ENCODE results near the gene DPP7. TPM values are rescaled to one million over a fixed set of nuclear protein-coding genes. Genes with fewer than 3 reads are reported as not detected.
A peak's percentile ranks its signal among the peaks of the same experiment; 100 is the strongest.
"Not testable (repeated sequence)": the region's sequence is repeated elsewhere in the genome, so short reads cannot be mapped to it uniquely, and the experiment has no call there.

Gene DPP7
- total RNA-seq, 1 donor from 2014 or later, result 86.7 TPM

DNA sequence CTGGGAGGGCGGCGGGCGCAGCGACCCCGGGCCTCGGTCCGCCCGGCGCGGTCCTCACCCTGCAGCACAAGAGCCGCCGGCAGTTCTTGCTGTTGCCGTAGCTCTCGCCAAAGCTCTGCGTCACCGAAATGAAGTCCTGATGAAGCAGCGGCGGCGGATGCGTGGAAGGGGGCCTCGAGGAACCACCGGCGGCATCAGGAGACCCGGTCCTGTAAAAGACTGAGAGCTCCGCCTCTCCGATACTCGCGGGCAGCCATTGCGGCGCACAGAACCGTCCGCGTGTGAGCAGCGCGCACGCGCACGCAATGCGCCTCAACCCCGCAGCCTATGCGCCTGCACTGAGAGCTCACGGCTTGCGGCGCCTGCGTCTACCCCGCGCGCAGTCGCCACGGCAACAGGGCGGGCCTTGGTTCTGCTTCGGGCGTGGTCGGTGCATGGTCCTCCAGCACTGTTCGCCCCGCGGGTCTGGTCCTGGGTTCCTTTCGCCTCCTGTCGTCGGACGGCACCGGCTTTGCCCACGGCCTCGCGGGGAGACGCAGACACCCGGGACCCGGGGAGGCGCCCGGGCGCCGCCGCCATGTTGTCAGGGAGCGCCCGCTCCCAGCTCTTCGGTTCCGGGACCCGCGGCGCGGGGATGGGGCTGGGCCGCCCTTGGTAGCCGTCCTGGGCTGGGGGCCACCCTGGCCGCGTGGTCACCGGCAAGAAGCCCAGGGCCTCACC is 15.1 kb upstream of the DPP7 start:
- no peaks in the 10 kb centered on the region for H3K9me3 Mint-ChIP-seq
- TF ChIP-seq, protein P1, sequence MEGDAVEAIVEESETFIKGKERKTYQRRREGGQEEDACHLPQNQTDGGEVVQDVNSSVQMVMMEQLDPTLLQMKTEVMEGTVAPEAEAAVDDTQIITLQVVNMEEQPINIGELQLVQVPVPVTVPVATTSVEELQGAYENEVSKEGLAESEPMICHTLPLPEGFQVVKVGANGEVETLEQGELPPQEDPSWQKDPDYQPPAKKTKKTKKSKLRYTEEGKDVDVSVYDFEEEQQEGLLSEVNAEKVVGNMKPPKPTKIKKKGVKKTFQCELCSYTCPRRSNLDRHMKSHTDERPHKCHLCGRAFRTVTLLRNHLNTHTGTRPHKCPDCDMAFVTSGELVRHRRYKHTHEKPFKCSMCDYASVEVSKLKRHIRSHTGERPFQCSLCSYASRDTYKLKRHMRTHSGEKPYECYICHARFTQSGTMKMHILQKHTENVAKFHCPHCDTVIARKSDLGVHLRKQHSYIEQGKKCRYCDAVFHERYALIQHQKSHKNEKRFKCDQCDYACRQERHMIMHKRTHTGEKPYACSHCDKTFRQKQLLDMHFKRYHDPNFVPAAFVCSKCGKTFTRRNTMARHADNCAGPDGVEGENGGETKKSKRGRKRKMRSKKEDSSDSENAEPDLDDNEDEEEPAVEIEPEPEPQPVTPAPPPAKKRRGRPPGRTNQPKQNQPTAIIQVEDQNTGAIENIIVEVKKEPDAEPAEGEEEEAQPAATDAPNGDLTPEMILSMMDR (conservative IDR thresholded peaks at IDR 0.05), result no peak
- peak overlapping the region; percentile 91 for H3K4me3 Mint-ChIP-seq
- no peaks in the 10 kb centered on the region for H3K36me3 Mint-ChIP-seq
- H3K27me3 Mint-ChIP-seq, result peaks cover 18% of the 10 kb centered on the region
- peaks cover 21% of the 10 kb centered on the region for H3K4me1 Mint-ChIP-seq (ENCODE audit: unreplicated experiment)
- peak; percentile 95 for DNase-seq (ENCODE audit: extremely low spot score, unreplicated experiment)
- H3K27ac Mint-ChIP-seq, result peak overlapping the region; percentile 63

DNA sequence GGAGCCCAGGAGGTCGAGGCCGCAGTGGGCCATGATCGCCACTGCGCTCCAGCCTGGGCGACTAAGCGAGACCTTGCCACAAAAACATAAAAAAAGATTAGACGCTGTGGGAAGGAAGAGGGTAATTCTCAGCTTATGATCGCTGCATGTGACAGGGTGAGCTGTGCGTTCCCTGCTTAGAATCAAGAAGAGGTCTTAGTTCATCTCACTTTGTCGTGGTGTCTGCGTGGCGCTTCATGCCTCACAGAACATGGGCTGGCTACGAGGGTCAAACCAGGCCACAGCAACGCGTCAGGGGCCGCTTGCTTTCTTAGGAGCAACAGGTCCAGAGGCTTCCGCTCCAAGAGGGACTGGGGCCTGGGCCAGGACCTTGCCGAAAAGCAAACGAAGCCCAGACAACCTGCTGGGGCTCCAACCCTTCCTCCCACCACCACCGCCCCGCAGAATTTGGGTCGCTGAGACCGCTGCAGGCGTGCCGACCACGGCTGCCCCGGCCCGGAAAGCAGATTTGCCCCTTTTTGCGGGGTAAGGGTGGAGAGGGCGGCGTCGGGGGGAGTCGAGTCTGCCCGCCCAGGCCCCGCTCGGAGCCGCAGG is 14.4 kb upstream of the DPP7 start:
- Mint-ChIP-seq H3K9me3 (no peaks in the 10 kb centered on the region), H3K27ac (peak overlapping the region; percentile 86), H3K27me3 (peaks cover 13% of the 10 kb centered on the region), H3K36me3 (no peaks in the 10 kb centered on the region), H3K4me1 (ENCODE audit: unreplicated experiment) (peaks cover 21% of the 10 kb centered on the region), H3K4me3 (peak overlapping the region; percentile 91)
- TF ChIP-seq, protein P1 (conservative IDR thresholded peaks at IDR 0.05), result no peak
- DNase-seq (ENCODE audit: extremely low spot score, unreplicated experiment), result no peak

GRCh38 chr9:137128158-137128861 is 13.8 kb upstream of the DPP7 start:
- Mint-ChIP-seq H3K4me3 (peak overlapping the region; percentile 91), H3K9me3 (no peaks in the 10 kb centered on the region), H3K4me1 (ENCODE audit: unreplicated experiment) (peaks cover 21% of the 10 kb centered on the region), H3K36me3 (no peaks in the 10 kb centered on the region), H3K27me3 (peaks cover 12% of the 10 kb centered on the region), H3K27ac (peak overlapping the region; percentile 86)
- no peak for DNase-seq (ENCODE audit: extremely low spot score, unreplicated experiment)
- TF ChIP-seq, protein P1 (conservative IDR thresholded peaks at IDR 0.05), result no peak

- DNase-seq (ENCODE audit: extremely low spot score, unreplicated experiment), result no peak
- Mint-ChIP-seq H3K9me3 (no peaks in the 10 kb centered on the region), H3K4me1 (ENCODE audit: unreplicated experiment) (peaks cover 22% of the 10 kb centered on the region), H3K4me3 (peak overlapping the region; percentile 91), H3K36me3 (no peaks in the 10 kb centered on the region), H3K27me3 (peaks cover 4% of the 10 kb centered on the region), H3K27ac (peak overlapping the region; percentile 86)
- TF ChIP-seq, protein P1 (conservative IDR thresholded peaks at IDR 0.05), result no peak
These were observed 13.0 kb upstream of the DPP7 start for GRCh38 chr9:137127301-137128157.

- Mint-ChIP-seq H3K27me3 (peaks cover 2% of the 10 kb centered on the region), H3K36me3 (no peaks in the 10 kb centered on the region), H3K4me1 (ENCODE audit: unreplicated experiment) (peaks cover 30% of the 10 kb centered on the region), H3K27ac (no peak overlapping the region), H3K4me3 (peak overlapping the region; percentile 91), H3K9me3 (no peaks in the 10 kb centered on the region)
- no peak for DNase-seq (ENCODE audit: extremely low spot score, unreplicated experiment)
- TF ChIP-seq, protein P1 (conservative IDR thresholded peaks at IDR 0.05), result no peak
These were observed 12.3 kb upstream of the DPP7 start for GRCh38 chr9:137126786-137127185.

- not testable (repeated sequence) for H3K4me3 Mint-ChIP-seq; H3K27ac Mint-ChIP-seq; H3K36me3 Mint-ChIP-seq; DNase-seq (ENCODE audit: extremely low spot score, unreplicated experiment); H3K27me3 Mint-ChIP-seq; H3K9me3 Mint-ChIP-seq
- H3K4me1 Mint-ChIP-seq (ENCODE audit: unreplicated experiment), result peaks cover 31% of the 10 kb centered on the region
These were observed 9.5 kb upstream of the DPP7 start for GRCh38 chr9:137123952-137124462.
